HepG2 (cell line): ENCODE results near the gene TMEM256. TPM values are rescaled to one million over a fixed set of nuclear protein-coding genes. Genes with fewer than 3 reads are reported as not detected.
A peak's percentile ranks its signal among the peaks of the same experiment; 100 is the strongest.

Experiments used
- ATM ChIP-seq: fragments of 450-650 bp; IDR thresholded peaks from 2 replicates; pipeline ENCODE4 v1.7.1; 2017; ENCODE audit warnings: mild to moderate bottlenecking, borderline replicate concordance
- BORCS8-MEF2B ChIP-seq: sonication (generic); formaldehyde crosslinking; IDR thresholded peaks from 2 replicates; pipeline ENCODE4 v1.8.0; 2022; ENCODE audit warnings: mild to moderate bottlenecking, missing genetic modification reagents
- BRD4 ChIP-seq: sonication (generic); formaldehyde crosslinking; IDR thresholded peaks from 2 replicates; pipeline ENCODE4 v1.4.0; 2020; ENCODE audit warnings: missing genetic modification reagents
- CEBPB ChIP-seq: IDR thresholded peaks from 2 replicates; pipeline ENCODE4 v1.6.1; 2011; ENCODE audit warnings: low read depth, low read length, improper control_type of control experiment, borderline replicate concordance
- HOXA3 ChIP-seq: sonication (generic); formaldehyde crosslinking; IDR thresholded peaks from 2 replicates; pipeline ENCODE4 v1.5.0; 2020; ENCODE audit warnings: missing genetic modification reagents
- KLF11 ChIP-seq: IDR thresholded peaks from 2 replicates; pipeline ENCODE4 v1.6.1; 2016; ENCODE audit warnings: missing compliant biosample characterization
- MED13 ChIP-seq: sonication (generic); formaldehyde crosslinking; IDR thresholded peaks from 2 replicates; pipeline ENCODE4 v1.5.0; 2020; ENCODE audit warnings: missing genetic modification reagents
- NFATC3 ChIP-seq: sonication (generic); formaldehyde crosslinking; IDR thresholded peaks from 2 replicates; pipeline ENCODE4 v1.5.1; 2020; ENCODE audit warnings: mild to moderate bottlenecking, missing genetic modification reagents
- NONO ChIP-seq, 2 experiments: fragments of 450-650 bp in 1 of 2; sonication (generic) in 1 of 2; formaldehyde crosslinking in 1 of 2; IDR thresholded peaks in 1 of 2; conservative IDR thresholded peaks in 1 of 2; 2 replicates each; pipeline versions ENCODE4 v1.6.1 to v1.8.0; 2017 to 2022; ENCODE audit warnings: mild to moderate bottlenecking in 1 of 2, missing genetic modification reagents in 1 of 2, moderate library complexity in 1 of 2
- NR0B2 ChIP-seq: sonication (generic); formaldehyde crosslinking; IDR thresholded peaks from 2 replicates; pipeline ENCODE4 v1.4.0; 2020; ENCODE audit warnings: mild to moderate bottlenecking, missing genetic modification reagents
- PHF21A ChIP-seq: sonication (generic); formaldehyde crosslinking; IDR thresholded peaks from 2 replicates; pipeline ENCODE4 v1.5.0; 2020; ENCODE audit warnings: mild to moderate bottlenecking, missing genetic modification reagents
- REXO4 ChIP-seq: sonication (generic); formaldehyde crosslinking; IDR thresholded peaks from 2 replicates; pipeline ENCODE4 v1.8.0; 2022; ENCODE audit warnings: missing genetic modification reagents, mild to moderate bottlenecking, borderline replicate concordance
- RFX5 ChIP-seq: IDR thresholded peaks from 2 replicates; pipeline ENCODE4 v1.6.1; 2011; ENCODE audit warnings: low read depth, low read length, improper control_type of control experiment
- RNF219 ChIP-seq: sonication (generic); formaldehyde crosslinking; IDR thresholded peaks from 2 replicates; pipeline ENCODE4 v1.5.0; 2020; ENCODE audit warnings: mild to moderate bottlenecking, missing genetic modification reagents
- THYN1 ChIP-seq: sonication (generic); formaldehyde crosslinking; IDR thresholded peaks from 2 replicates; pipeline ENCODE4 v1.8.1; 2023; ENCODE audit warnings: low read depth, mild to moderate bottlenecking, moderate library complexity, missing genetic modification reagents, borderline replicate concordance
- ZNF614 ChIP-seq: IDR thresholded peaks from 2 replicates; pipeline ENCODE4 v1.6.1; 2018; ENCODE audit warnings: missing biosample characterization, missing genetic modification reagents, inconsistent platforms, borderline replicate concordance
- ZNF772 ChIP-seq: sonication (generic); formaldehyde crosslinking; IDR thresholded peaks from 2 replicates; pipeline ENCODE4 v1.5.0; 2020; ENCODE audit warnings: mild to moderate bottlenecking, missing genetic modification reagents
- ZNF784 ChIP-seq: sonication (generic); formaldehyde crosslinking; IDR thresholded peaks from 2 replicates; pipeline ENCODE4 v1.5.1; 2020; ENCODE audit warnings: missing genetic modification reagents, mild to moderate bottlenecking, borderline replicate concordance
- ZSCAN5A ChIP-seq: sonication (generic); formaldehyde crosslinking; IDR thresholded peaks from 2 replicates; pipeline ENCODE4 v1.8.0; 2022; ENCODE audit warnings: mild to moderate bottlenecking, missing genetic modification reagents, borderline replicate concordance
- polyA plus RNA-seq, 8 experiments: library from polyadenylated mRNA; depleted of rRNA in 3 of 8; stranded (reverse) in 7 of 8; unstranded in 1 of 8; fragments of >200 nt; fragmentation: Illumina TruSeq in 4 of 8; extraction: Trizol in 4 of 8; gene quantifications; 2 replicates each; pipeline versions ENCODE4 v1.2.1 to v1.2.3, GENCODE V29; 2011 to 2016; ENCODE audit warnings: low read depth in 4 of 8, missing spikeins in 1 of 8, mixed read lengths in 1 of 8; ENCODE audit not compliant: insufficient read depth in 1 of 8
- total RNA-seq, 5 experiments: library from RNA; depleted of rRNA; stranded (reverse); fragments of >200 nt; fragmentation: Illumina TruSeq; extraction: Trizol; gene quantifications; 2 replicates each; pipeline ENCODE4 v1.2.3, GENCODE V29; 2016; ENCODE audit warnings: low read depth in 1 of 5

The TMEM256 gene
- total and polyA plus RNA-seq, 2 of the 13 experiments (the other 11 are each of a cell fraction or from before 2014, with no cell fraction given): 231 to 252 TPM

- TF ChIP-seq PHF21A (CRISPR knock-in tag): no peak; the same call in 1 of the 2 replicates
- no peak for TF ChIP-seq KLF11 (CRISPR knock-in tag)
- peak; percentile 38; the same call in 1 of the 2 replicates for TF ChIP-seq BORCS8-MEF2B (CRISPR knock-in tag)
- TF ChIP-seq ZNF772 (CRISPR knock-in tag): peak; percentile 70; the same call in 1 of the 2 replicates
- no peak for TF ChIP-seq ATM
- peak; percentile 6; the same call in 1 of the 2 replicates for TF ChIP-seq CEBPB
- TF ChIP-seq THYN1 (CRISPR knock-in tag): no peak
- no peak for TF ChIP-seq MED13 (CRISPR knock-in tag)
- TF ChIP-seq HOXA3: peak; percentile 49; the same call in 1 of the 2 replicates
- no peak for TF ChIP-seq ZSCAN5A (CRISPR knock-in tag)
- no peak for TF ChIP-seq RFX5
- TF ChIP-seq NR0B2 (CRISPR knock-in tag): 0 out of 2 replicates have a peak, but pooled peaks have one; percentile 30
- TF ChIP-seq BRD4 (CRISPR knock-in tag): no peak
- no peak for TF ChIP-seq ZNF614 (CRISPR knock-in tag)
- TF ChIP-seq NONO (IDR thresholded peaks at IDR 0.05): no peak
- TF ChIP-seq NONO (CRISPR knock-in tag; conservative IDR thresholded peaks at IDR 0.05): peak; percentile 78
- TF ChIP-seq RNF219 (CRISPR knock-in tag): no peak
- TF ChIP-seq REXO4 (CRISPR knock-in tag): no peak; the same call in 1 of the 2 replicates
- TF ChIP-seq ZNF784 (CRISPR knock-in tag): peak; percentile 58; the same call in 1 of the 2 replicates
- peak; percentile 26; the same call in 1 of the 2 replicates for TF ChIP-seq NFATC3 (CRISPR knock-in tag)
These were observed 9.3 kb downstream of the TMEM256 start, which contains the start of gene PLSCR3 (continued) for GRCh38 chr17:7394452-7395191.
